Fibroblast of skin of back (primary cell): ENCODE results near the gene DCC.

ENCODE experiments used
- DNase-seq: peaks from one replicate; pipeline ENCODE4 v3.0.0-alpha.2; 2013

The DCC gene

GRCh38 chr18:52936931-52937330, 596.9 kb downstream of the DCC start:
- peak; percentile 67 for DNase-seq

- DNase-seq, result peak; percentile 12
Measured at GRCh38 chr18:52937840-52938239, 597.8 kb downstream of the DCC start.

DNA sequence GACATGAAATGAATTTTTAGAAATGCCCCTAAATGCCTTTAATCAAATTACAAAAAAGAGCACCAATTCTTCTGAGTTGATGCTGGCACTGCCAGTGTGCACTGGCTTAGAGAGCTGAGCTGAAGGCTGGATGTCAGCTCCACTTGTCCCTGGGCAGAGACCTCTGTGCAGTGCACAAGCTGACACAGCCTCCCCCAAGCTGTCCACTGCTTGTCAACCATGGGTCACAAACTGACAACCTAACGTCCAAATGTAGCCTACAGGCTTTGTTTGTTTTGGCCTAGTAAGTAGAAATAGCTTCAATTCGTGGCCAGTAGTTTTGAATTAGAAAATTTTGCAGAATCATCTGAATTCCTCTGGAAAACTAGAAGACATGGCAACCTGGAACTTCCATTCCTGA, 605.6 kb downstream of the DCC start:
- DNase-seq, result no peak

- DNase-seq, result no peak
Measured at GRCh38 chr18:52948868-52949444, 609.0 kb downstream of the DCC start.

- no peak for DNase-seq
Measured at GRCh38 chr18:52950155-52950554, 610.2 kb downstream of the DCC start.

DNA sequence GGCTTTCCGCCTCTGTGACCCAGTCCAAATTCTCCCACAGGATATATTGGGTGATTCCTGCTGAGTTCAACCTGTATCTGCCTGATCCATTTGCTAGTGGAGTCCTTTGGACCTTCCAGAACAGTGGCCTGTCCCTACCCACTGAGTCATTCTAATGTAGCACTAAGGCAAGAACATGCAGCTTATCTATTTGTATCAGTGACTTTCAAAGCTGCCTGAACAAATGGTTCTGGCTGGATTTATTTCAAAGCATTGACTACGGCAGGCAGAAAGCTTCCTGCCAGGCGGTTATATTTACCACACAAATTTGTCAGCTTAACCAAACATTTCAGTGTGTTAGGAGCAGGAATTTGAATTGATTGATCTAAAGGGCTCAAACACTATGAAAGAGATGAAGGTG, 613.4 kb downstream of the DCC start:
- DNase-seq, result no peak

DNA sequence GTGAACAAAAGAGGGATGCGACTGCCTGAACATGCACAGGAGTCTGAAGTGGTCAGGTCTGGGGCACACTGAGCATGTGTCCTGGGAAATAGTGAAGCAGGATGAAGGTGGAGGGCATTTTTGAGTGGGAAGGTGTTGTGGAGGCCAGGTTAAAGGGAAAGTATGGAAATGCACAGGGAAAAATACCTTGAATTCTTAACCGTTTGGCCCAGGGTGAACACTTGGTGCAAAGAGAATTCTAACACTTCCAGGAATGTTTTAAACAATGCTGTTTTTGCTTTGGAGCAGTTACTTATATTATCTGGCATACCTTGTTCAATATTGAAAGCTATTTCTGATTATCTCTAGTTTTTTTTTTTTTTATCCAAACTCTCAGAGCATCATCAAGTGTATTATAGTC, 623.5 kb downstream of the DCC start:
- no peak for DNase-seq

DNA sequence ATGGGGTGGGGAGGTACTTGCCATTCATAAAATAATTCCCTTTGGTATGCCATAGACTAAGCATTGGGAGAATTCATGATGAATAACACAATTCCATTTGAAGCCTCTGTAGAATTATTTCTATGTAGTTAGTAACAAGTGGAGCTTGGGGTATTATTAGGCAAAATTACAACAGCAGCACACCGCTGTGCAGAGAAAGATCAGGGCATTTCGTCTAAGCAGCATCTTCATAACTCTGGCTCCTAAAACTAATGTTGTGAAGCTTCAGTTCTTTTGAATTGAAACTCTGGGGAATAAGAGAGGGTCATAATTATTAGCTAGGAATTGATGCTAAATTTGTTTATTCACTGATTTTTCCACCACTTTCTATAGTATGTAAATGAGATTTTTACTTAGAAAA, 630.7 kb downstream of the DCC start:
- DNase-seq, result no peak

- no peak for DNase-seq
Measured at GRCh38 chr18:52971097-52971496, 631.1 kb downstream of the DCC start.

DNA sequence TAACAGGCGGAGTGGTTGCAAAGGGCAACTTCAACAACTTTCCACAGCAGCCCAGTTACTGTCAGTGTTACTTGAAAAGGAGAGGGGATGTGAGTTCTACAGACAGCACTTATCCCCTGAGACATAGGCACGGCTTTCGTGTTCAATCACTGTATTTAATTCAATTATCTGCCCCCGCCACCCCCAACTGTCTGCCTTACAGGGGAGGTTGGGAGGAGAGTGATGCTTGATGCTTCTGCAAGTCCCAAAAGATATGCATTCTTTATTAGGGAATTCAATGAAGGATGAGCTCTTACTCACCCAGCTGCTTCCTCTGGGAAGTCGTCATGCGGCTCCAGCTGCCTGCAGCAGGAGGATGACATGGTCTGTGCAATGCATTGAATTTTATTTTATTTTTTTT, 639.9 kb downstream of the DCC start:
- no peak for DNase-seq

DNA sequence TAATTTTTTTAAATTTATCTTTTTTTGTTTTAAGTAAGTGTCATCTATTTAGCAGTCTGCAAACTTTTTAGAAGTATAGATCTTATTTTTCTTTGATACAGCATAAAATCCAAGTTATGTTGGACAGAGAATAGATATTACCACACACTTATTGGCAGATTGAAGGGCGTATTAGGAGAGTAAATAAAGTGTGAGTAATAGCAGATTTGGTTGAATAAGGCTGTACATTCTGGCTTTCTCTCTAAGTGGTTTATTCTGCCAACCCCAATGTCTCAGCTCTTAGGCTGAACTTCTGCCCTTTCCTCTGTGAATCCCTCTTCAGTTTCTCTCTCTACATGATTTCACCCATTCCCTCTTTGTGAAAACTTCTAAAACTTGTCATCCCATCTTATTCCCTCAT, 651.2 kb downstream of the DCC start:
- no peak for DNase-seq

DNA sequence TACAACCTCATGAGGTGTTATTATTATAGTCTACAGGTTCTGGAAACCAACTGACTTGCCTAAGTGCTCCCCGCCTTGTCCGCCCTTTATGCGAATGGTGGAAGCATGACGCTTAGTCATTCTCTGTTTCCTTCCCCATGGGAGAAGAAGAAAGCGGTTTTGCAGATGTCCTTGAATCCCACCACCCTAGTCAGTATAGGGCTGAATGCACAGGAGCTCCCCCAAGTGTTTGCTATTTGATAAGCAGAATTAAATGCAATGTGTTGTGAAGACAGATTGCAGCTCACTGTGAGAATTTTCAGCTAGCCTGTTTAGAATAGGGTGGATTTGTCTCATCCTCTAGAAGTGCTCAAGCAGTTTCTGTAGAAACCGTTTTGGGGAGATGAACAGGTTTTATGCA, 652.0 kb downstream of the DCC start:
- DNase-seq, result peak; percentile 41

GRCh38 chr18:52995875-52996274, 655.9 kb downstream of the DCC start:
- DNase-seq, result no peak

- no peak for DNase-seq
Measured at GRCh38 chr18:52999633-53000032, 659.6 kb downstream of the DCC start.

DNA sequence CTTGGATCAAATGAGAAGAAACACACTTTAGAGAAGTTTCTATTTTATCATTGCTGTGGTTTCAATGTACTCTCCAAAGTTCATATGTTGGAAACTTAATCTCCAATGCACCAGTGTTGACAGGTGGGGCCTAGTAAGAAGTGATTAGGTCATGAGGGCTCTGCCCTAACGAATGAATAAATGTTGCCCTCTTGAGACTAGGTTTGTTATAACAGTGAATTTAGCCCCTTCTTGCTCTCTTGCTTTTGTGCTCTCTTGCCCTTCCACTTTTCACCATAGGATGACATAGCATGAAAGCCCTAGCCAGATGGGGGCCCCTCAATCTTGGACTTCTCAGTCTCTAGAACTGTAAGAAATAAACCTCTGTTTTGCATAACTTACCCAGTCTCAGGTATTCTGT, 664.8 kb downstream of the DCC start:
- no peak for DNase-seq

- peak; percentile 30 for DNase-seq
Measured at GRCh38 chr18:53018791-53019190, 678.8 kb downstream of the DCC start.

- no peak for DNase-seq
Measured at GRCh38 chr18:53025247-53025646, 685.2 kb downstream of the DCC start.

DNA sequence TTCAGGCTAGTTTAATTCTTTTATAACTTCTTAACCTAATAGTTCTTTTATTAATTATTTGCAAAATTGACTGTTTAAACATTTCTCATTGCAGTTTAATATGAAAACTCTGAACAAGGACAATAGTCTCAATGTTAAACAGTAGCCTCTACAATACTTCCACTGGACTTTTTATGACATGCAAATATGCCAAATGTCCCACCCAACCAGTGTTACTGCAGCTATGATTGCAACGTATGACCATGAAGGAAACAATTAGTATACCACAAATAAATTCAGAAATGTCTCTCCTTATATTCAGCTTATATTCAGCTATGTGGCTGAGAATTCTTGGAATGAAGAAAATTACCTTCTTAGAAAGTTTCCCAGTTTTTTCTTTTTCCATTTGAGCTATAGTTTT, 688.6 kb downstream of the DCC start:
- no peak for DNase-seq

DNA sequence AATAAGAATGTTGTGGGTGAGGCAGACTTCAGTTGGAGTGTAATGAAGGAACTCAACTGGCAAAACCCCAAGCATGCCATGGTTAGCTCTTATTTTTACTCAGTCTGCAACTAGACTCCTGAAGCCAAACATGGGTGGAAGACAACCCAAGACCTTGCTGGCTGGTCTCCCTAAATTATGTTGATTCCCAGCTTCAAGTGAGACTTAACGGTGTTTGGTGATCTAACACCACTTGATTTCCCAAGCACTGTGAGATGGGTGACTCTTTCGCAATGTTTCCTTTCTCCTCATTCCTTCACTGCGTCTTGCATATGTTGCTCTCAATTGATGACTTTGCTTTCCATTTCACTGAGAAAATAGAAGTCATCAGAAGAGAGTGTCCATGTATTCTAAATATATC, 693.1 kb downstream of the DCC start:
- DNase-seq, result peak; percentile 2

DNA sequence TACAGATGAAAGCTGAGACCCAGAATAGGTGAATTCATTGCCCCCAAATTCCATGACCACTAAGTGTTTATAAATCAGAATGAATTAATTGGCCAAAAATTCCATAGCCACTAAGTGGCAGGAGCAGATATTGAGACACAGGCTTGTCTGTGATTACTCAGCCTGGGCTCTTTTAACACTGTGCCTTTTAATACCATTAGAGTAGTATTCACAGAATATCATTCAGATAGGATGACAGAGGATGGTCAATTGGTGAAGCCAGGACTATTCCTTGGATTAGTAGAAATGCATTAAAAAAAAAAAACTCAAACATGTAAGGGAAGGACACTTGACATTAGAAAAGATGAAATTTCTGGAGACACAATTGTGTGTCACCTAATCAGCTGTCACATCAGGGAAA, 698.6 kb downstream of the DCC start:
- DNase-seq, result no peak

GRCh38 chr18:53040286-53040685, 700.3 kb downstream of the DCC start:
- DNase-seq, result no peak

GRCh38 chr18:53056064-53056463, 716.1 kb downstream of the DCC start:
- DNase-seq, result no peak

GRCh38 chr18:53070788-53071187, 730.8 kb downstream of the DCC start:
- no peak for DNase-seq

DNA sequence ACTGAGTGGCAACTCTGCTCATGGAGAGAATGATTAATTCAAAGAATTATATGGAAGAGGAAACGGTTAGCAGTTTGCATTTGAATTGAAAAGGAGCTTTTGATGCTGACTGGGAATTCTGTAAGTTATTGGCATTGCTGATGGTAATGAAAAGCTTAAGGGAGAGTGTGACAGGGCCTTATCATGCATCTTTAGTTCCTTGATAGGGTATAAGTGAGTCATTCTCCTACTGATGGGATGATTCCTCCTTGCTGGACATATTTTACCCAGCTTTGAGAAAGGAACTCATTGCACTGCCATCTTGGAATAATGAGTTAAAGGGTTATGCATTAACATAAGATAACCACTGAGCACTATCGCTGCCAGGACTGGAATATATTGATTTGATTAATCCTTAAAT, 740.7 kb downstream of the DCC start:
- no peak for DNase-seq

- no peak for DNase-seq
Measured at GRCh38 chr18:53093636-53094035, 753.6 kb downstream of the DCC start.
